SW 1271 (cell line): ENCODE data around the gene HILPDA.
A peak's percentile ranks its signal among the peaks of the same experiment; 100 is the strongest.
"Not testable (repeated sequence)": the region's sequence is repeated elsewhere in the genome, so short reads cannot be mapped to it uniquely, and the experiment has no call there.

ENCODE experiments used
- DNase-seq, 2 experiments: peaks; one replicate each; lab custom pipeline; 2025; lab: John Stamatoyannopoulos, UW

Gene HILPDA

DNA sequence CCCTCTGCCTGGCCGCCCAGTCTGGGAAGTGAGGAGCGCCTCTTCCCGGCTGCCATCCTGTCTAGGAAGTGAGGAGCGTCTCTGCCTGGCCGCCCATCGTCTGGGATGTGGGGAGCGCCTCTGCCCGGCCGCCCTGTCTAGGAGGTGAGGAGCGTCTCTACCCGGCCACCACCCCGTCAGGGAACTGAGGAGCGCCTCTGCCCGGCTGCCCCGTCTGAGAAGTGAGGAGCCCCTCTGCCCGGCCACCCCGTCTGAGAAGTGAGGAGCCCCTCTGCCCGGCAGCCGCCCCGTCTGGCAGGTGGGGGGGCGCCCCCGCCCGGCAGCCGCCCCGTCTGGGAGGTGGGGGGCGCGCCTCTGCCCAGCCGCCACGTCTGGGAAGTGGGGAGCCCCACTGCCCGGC lies 7.7 kb downstream of the HILPDA start:
- not testable (repeated sequence) for DNase-seq

DNA sequence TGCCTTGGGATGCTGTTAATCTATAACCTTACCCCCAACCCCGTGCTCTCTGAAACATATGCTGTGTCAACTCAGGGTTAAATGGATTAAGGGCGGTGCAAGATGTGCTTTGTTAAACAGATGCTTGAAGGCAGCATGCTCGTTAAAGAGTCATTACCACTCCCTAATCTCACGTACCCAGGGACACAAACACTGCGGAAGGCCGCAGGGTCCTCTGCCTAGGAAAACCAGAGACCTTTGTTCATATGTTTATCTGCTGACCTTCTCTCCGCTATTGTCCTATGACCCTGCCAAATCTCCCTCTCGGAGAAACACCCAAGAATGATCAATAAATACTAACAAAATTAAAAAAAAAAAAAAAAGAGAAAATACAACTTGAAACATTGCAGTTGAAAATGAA lies 8.3 kb downstream of the HILPDA start:
- DNase-seq, result not testable (repeated sequence)

DNA sequence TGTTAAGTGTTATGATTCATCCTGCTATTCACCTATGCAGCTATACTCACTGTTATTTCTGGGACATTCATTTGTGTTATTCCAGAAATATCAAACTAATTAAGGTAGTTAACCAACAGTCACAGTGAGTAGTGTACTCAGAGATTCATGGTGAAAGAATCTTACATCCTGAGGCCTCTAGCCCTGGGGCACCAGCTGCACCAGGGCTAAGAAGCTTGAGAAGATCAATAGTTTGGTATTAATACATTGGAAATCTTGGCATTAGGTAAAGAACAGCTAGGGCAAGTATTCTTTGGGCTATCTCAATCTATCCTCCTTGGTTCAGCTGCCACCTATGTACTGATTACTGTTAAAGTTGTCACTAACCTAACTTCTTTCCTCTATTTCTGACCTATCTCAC lies 11.2 kb downstream of the HILPDA start:
- not testable (repeated sequence) for DNase-seq

DNA sequence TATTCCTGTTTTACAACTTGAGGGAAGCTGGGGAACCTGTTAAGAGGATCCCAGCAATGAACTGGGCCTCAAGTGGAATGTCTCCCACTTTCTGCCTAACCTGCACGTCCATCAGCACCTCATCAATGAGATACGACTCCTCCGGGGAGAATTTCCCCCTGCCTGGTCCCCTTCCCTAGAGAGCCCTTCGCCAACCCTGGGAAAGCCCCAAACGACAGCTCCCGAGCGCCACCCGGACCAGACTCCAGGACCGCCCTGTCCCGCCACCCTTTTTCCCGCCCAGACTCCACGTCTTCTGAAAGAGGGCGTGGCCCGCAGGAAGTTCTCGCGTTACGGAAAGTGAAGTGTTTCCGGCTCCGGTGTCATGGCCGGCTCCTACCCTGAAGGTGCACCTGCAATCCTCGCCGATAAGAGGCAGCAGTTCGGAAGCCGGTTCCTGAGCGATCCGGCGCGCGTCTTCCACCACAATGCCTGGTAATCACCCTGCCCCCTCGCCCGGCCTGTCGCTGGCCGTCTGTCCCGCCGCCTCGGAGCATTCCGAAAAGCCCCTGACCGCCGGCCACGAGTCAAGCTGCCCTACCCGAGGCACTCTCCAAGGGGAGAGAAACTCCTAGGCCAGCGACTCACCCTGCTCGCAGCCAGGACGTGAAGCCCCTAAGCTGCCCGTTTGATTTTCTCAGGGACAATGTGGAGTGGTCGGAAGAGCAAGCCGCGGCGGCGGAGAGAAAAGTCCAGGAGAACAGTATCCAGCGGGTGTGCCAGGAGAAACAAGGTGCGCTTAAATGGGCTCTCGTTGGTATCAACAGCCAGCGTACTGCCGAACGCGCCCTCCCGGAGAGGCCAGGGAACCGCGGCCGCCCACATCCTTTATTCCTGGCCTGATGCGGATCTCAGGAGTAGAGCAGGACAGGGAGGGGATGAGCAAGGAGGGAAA lies 21.0 kb downstream of the HILPDA start, which contains the start of gene METTL2B:
TSS of gene METTL2B (plus strand) at position 347 of the 934 bp plus-strand sequence. CDS start at position 365, 18 bp downstream.
- DNase-seq, result peak; percentile 81 to 92

DNA sequence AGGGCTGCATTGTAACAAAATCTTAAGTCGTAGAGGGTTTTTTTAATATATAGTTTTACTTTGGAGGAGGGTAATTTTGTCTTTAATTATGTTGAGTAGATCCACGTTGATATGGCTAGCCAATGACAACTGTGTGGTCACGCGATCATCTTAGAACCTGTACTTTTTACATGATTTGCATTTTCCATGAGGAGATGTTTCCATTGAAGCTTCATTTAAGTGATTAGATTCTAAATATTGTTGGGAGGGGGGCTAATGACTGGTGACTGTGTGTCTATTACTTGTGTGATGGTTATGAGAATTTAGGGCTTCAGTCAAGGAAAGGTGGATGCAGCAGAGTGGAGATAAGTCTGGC lies 21.6 kb downstream of the HILPDA start:
- not testable (repeated sequence) for DNase-seq

DNA sequence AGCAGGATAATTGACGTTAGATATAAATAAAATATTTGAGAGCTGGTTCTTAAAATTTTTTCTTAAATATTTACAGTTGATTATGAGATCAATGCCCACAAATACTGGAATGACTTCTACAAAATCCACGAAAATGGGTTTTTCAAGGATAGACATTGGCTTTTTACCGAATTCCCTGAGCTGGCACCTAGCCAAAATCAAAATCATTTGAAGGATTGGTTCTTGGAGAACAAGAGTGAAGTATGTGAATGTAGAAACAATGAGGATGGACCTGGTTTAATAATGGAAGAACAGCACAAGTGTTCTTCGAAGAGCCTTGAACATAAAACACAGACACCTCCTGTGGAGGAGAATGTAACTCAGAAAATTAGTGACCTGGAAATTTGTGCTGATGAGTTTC lies 23.4 kb downstream of the HILPDA start:
- DNase-seq, result not testable (repeated sequence)

DNA sequence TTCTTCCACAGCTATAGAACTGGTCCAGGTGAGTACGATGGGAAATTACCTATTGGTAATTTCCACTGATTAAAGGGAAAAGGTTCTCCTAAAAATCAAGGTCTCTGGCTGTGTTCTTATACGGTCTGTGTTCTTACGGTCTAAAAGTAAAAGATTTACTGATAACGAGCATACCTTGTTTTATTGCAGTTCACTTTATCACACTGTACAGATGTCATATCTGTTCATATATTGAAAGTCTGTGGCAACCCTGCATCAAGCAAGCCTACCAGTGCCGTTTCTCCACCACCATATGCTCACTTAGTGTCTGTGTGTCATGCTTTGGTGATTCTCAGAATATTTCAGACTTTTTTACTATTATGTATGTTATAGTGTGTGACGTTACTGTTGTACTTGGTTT lies 32.5 kb downstream of the HILPDA start:
- DNase-seq, result not testable (repeated sequence)

DNA sequence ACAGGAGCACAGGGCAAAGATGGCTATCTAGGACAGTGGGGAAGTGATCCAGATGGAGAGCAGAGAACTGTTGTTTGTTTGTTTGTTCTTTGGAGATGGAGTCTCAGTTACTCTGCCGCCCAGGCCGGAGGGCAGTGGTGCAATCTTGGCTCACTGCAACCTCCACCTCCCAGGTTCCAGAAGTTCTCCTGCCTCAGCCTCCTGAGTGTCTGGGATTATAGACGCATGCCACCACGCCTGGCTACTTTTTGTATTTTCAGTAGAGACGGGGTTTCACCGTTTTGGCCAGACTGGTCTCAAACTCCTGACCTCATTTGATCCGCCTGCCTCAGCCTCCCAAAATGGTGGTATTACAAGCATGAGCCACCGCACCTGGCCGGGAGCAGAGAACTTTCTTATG lies 41.7 kb downstream of the HILPDA start:
- DNase-seq, result no peak

DNA sequence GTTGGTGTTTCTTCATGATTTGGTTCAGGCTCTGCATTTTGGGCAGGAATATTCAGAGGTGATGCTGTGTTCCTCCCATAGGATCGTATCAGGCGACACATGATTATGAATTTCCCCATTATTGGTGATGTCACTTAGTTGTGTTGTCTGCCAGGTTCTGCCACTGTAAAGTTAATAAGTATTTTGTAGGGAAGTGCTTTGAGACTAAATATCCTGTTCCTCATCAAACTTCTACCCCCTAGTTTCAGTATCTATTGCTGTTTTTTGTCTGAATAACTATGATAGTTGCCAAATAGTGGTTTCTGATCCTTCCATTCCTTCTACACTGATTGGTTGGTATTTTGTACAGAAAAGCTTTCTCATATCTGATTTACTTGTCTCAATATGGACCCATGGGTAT lies 49.7 kb downstream of the HILPDA start:
- DNase-seq, result not testable (repeated sequence)

DNA sequence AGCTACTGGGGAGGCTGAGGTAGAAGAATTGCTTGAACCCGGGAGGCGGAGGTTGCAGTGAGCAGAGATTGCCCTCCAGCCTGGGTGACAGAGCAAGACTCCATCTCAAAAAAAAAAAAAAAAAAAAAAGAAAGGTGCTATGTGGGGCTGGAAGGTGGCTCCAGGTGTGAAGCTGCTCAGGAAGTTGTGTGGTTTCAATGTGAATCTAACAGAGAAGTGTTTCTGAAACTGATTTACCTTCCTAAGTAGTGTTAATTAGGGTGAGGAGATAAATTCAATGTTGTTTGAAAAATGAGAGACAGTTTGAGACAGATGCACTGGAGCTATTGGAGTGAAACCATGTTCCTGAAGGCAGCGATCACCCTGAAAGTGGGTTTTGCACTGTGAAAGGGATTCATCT lies 51.1 kb downstream of the HILPDA start:
- not testable (repeated sequence) for DNase-seq

DNA sequence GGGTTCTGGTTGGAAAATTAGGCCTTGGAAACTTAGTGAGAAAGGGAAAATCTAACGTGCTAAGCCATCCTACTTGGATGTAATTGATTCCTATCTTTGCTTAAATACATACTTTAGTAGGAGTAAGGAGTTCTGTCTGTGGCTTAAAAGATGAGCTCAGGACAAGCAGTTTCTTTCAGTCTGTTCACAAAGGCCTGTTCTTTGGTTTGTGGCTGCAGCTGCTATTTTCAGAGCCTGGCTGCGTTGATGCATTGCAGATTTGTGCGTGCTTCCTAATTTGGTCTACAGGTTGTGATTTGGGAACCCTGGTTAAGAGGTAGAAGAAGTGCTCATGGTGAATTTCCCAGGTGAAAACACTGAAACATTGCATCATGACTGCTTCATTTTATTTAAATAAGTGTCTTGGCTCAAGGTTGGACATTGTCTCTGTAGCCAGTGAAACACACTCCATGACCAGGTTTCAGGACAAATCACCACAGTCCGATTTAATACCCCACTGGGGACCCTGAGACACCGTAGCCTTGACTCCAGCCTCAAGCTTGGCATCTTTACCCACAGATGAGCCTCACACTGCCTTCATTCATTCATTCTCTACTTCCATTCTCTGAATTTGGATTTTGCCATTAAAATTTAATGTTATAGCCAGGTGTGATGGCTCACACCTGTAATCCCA lies 51.8 kb downstream of the HILPDA start:
- DNase-seq, result not testable (repeated sequence)
